GM12892 (cell line): Measurements from ENCODE around the gene EEA1.

Source experiments
- DNase-seq: peaks from one replicate; pipeline ENCODE4 v3.0.0; 2011; ENCODE audit not compliant: insufficient read length
- FAIRE-seq: peaks from 2 replicates; lab custom pipeline; 2011; peaks lifted over from hg19 to GRCh38; lab: Jason Lieb, UNC
- POLR2A ChIP-seq: IDR thresholded peaks from 2 replicates; pipeline ENCODE4 v1.6.1; 2011; ENCODE audit warnings: low read depth, low read length, control low read depth
- POLR2AphosphoS5 ChIP-seq: IDR thresholded peaks from 2 replicates; pipeline ENCODE4 v1.6.1; 2011; ENCODE audit warnings: low read depth, low read length, control low read depth
- TAF1 ChIP-seq: IDR thresholded peaks from 2 replicates; pipeline ENCODE4 v1.6.1; 2011; ENCODE audit warnings: low read depth, mild to moderate bottlenecking, control low read depth, low read length, borderline replicate concordance

The EEA1 gene

DNA sequence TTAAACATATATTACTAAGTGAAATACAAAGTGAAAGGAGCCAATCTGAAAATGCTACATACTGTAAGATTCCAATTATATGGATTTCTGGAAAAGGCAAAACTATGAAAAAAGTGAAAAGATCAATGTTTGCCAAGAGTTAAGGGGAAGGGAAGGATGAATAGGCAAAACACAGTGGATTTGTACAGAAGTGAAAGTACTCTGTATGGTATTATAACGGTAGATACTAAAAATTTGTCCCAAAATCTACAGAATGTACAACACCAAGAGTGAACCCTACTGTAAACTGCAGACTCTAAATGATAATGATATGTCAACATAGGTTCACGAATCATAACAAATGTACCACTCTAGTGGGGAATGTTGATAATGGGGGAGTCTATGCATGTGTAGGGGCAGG, 17.8 kb downstream of the EEA1 start:
- DNase-seq, result no peak
- no peak for TF ChIP-seq TAF1
- no peak for TF ChIP-seq POLR2AphosphoS5
- TF ChIP-seq POLR2A, result no peak
- FAIRE-seq, result no peak

DNA sequence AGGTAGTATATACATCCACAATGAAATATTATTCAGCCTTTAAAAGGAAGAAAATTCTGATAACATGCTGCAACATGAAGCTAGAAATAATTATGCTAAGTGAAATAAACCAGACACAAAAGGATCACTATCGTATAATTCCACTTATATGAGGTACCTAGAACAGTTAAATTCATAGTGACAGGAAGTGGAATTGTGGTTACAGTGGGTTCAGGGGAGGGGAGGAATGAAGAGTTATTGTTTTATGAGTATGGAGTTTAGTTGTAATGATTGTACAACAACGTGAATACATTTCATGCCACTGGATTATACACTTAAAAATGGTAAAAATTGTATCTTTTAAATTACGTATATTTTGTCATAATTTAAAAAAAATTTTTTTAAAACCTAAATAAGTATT, 21.0 kb downstream of the EEA1 start:
- FAIRE-seq, result no peak

DNA sequence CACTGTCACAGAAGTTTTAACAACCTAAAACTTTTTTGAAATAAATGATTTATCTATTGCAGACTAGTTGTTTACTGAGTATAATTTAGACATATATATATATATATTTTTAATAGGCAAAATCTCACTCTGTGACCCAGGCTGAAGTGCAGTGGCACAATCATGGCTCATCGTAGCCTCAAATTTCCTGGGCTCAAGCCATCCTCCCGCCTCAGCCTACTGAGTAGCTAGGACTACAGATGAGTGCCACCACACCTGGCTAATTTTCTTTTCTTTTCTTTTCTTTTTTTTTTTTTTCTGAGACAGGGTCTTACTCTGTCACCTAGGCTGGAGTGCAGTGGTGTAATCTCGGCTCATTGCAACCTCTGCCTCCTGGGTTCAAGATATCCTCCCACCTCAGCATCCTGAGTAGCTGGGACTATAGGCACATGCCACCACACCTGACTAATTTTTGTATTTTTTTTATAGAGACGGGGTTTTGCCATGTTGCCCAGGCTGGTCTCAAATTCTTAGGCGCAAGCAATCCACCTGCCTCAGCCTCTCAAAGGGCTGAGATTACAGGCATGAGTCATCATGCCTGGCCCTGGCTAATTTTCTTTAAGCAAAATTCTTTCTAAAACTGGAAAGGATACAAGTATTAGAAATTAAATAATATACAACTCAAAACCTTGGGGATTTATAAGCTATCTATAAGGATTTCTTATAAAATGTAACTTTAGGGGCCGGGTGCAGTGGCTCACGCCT, 23.1 kb downstream of the EEA1 start:
- DNase-seq, result no peak
- no peak for TF ChIP-seq TAF1
- TF ChIP-seq POLR2A, result no peak
- no peak for TF ChIP-seq POLR2AphosphoS5
- FAIRE-seq, result no peak

More for the DNA sequence above, 21.0 kb downstream of the EEA1 start:
- no peak for DNase-seq
- TF ChIP-seq POLR2A (no peak), POLR2AphosphoS5 (no peak), TAF1 (no peak)

- FAIRE-seq (no peak), DNase-seq (no peak)
- TF ChIP-seq POLR2A, result no peak
- no peak for TF ChIP-seq POLR2AphosphoS5
- TF ChIP-seq TAF1, result no peak
These were observed 23.8 kb downstream of the EEA1 start for GRCh38 chr12:92905258-92905810.

- TF ChIP-seq TAF1 (no peak), POLR2A (no peak), POLR2AphosphoS5 (no peak)
- no peak for FAIRE-seq
- DNase-seq, result no peak
These were observed 28.2 kb downstream of the EEA1 start for GRCh38 chr12:92900941-92901340.

GRCh38 chr12:92899386-92900001, 29.6 kb downstream of the EEA1 start:
- DNase-seq, result no peak
- peak; percentile 5 for FAIRE-seq
- TF ChIP-seq TAF1, result no peak

GRCh38 chr12:92898755-92899154, 30.3 kb downstream of the EEA1 start:
- no peak for DNase-seq
- TF ChIP-seq POLR2A (no peak), POLR2AphosphoS5 (no peak), TAF1 (no peak)
- FAIRE-seq, result no peak

GRCh38 chr12:92897844-92898243, 31.3 kb downstream of the EEA1 start:
- TF ChIP-seq POLR2AphosphoS5, result no peak
- FAIRE-seq (no peak), DNase-seq (no peak)

GRCh38 chr12:92890601-92891106, 38.4 kb downstream of the EEA1 start:
- DNase-seq (no peak), FAIRE-seq (no peak)
- TF ChIP-seq TAF1 (no peak), POLR2A (no peak), POLR2AphosphoS5 (no peak)

- DNase-seq, result no peak
- FAIRE-seq, result no peak
- TF ChIP-seq TAF1 (no peak), POLR2AphosphoS5 (no peak), POLR2A (no peak)
These were observed 43.0 kb downstream of the EEA1 start for GRCh38 chr12:92886131-92886530.

- FAIRE-seq, result peak; percentile 71
- TF ChIP-seq TAF1 (no peak), POLR2AphosphoS5 (no peak), POLR2A (no peak)
- DNase-seq, result no peak
These were observed 49.3 kb downstream of the EEA1 start for GRCh38 chr12:92879698-92880322.
